HepG2 (cell line): ENCODE measurements around the gene YPEL4. TPM values are rescaled to one million over a fixed set of nuclear protein-coding genes. Genes with fewer than 3 reads are reported as not detected.

Experiments
- BATF2 ChIP-seq: sonication (generic); formaldehyde crosslinking; IDR thresholded peaks from 2 replicates; pipeline ENCODE4 v1.8.0; 2022; ENCODE audit warnings: mild to moderate bottlenecking, missing genetic modification reagents, moderate library complexity
- BRD4 ChIP-seq: sonication (generic); formaldehyde crosslinking; IDR thresholded peaks from 2 replicates; pipeline ENCODE4 v1.4.0; 2020; ENCODE audit warnings: missing genetic modification reagents
- CENPBD1 ChIP-seq: sonication (generic); formaldehyde crosslinking; IDR thresholded peaks from 2 replicates; pipeline ENCODE4 v1.8.0; 2022; ENCODE audit warnings: missing genetic modification reagents, low read depth, mild to moderate bottlenecking, borderline replicate concordance
- CREB3 ChIP-seq: sonication (generic); formaldehyde crosslinking; IDR thresholded peaks from 2 replicates; pipeline ENCODE4 v1.5.0; 2020; ENCODE audit warnings: missing genetic modification reagents
- GATA4 ChIP-seq: sonication (generic); IDR thresholded peaks from 2 replicates; pipeline ENCODE4 v1.6.1; 2016; ENCODE audit warnings: antibody characterized with exemption, low read depth, borderline replicate concordance
- HNRNPUL1 ChIP-seq: fragments of 200-400 bp; formaldehyde crosslinking; IDR thresholded peaks from 2 replicates; pipeline ENCODE4 v1.6.1; 2017; ENCODE audit warnings: low read depth, mild to moderate bottlenecking, low read length, moderate library complexity
- ISL2 ChIP-seq: sonication (generic); formaldehyde crosslinking; IDR thresholded peaks from 2 replicates; pipeline ENCODE4 v1.5.0; 2020; ENCODE audit warnings: missing genetic modification reagents
- KLF9 ChIP-seq: IDR thresholded peaks from 2 replicates; pipeline ENCODE4 v1.6.1; 2016; ENCODE audit warnings: low read depth
- MBNL3 ChIP-seq: fragments of 250-450 bp; sonication (Bioruptor Pico); conservative IDR thresholded peaks from 2 replicates; pipeline ENCODE4 v1.8.0; 2022; ENCODE audit warnings: mild to moderate bottlenecking, inconsistent platforms
- NFE2L1 ChIP-seq: sonication (generic); formaldehyde crosslinking; IDR thresholded peaks from 2 replicates; pipeline ENCODE4 v1.4.0; 2020; ENCODE audit warnings: missing genetic modification reagents, mild to moderate bottlenecking, borderline replicate concordance
- NR2C2 ChIP-seq: sonication (generic); formaldehyde crosslinking; IDR thresholded peaks from 2 replicates; pipeline ENCODE4 v1.4.0; 2020; ENCODE audit warnings: missing genetic modification reagents, mild to moderate bottlenecking, moderate library complexity, borderline replicate concordance
- PHF5A ChIP-seq: IDR thresholded peaks from one replicate; pipeline ENCODE4 v1.6.1; 2018; ENCODE audit warnings: low read depth, missing genetic modification reagents; ENCODE audit not compliant: unreplicated experiment
- PRDM4 ChIP-seq: sonication (generic); formaldehyde crosslinking; IDR thresholded peaks from 2 replicates; pipeline ENCODE4 v1.9.0; 2021; ENCODE audit warnings: missing genetic modification reagents, borderline replicate concordance
- RAD21 ChIP-seq: fragments of 450-650 bp; formaldehyde crosslinking; IDR thresholded peaks from 2 replicates; pipeline ENCODE4 v1.5.0; 2020; ENCODE audit warnings: mild to moderate bottlenecking
- SOX6 ChIP-seq, 2 experiments: fragments of 450-650 bp in 1 of 2; sonication (generic) in 1 of 2; formaldehyde crosslinking in 1 of 2; IDR thresholded peaks; 2 replicates each; pipeline versions ENCODE4 v1.4.0 to v1.6.1; 2017 to 2020; ENCODE audit warnings: antibody characterized with exemption in 1 of 2, mild to moderate bottlenecking in 1 of 2, missing genetic modification reagents in 1 of 2
- ZKSCAN1 ChIP-seq: fragments of 150-350 bp; IDR thresholded peaks from 2 replicates; pipeline ENCODE4 v1.6.1; 2014; ENCODE audit warnings: low read length
- ZNF235 ChIP-seq: sonication (generic); formaldehyde crosslinking; IDR thresholded peaks from 2 replicates; pipeline ENCODE4 v1.8.1; 2023; ENCODE audit warnings: mild to moderate bottlenecking, missing genetic modification reagents, borderline replicate concordance
- ZNF281 ChIP-seq: sonication (generic); formaldehyde crosslinking; IDR thresholded peaks from 2 replicates; pipeline ENCODE4 v1.4.0; 2020; ENCODE audit warnings: missing genetic modification reagents, borderline replicate concordance
- ZNF317 ChIP-seq: sonication (generic); formaldehyde crosslinking; IDR thresholded peaks from 2 replicates; pipeline ENCODE4 v1.5.0; 2020; ENCODE audit warnings: mild to moderate bottlenecking, missing genetic modification reagents
- ZNF414 ChIP-seq: sonication (generic); formaldehyde crosslinking; IDR thresholded peaks from 2 replicates; pipeline ENCODE4 v1.5.0; 2020; ENCODE audit warnings: missing genetic modification reagents
- ZNF552 ChIP-seq: sonication (generic); formaldehyde crosslinking; IDR thresholded peaks from 2 replicates; pipeline ENCODE4 v1.9.0; 2022; ENCODE audit warnings: missing genetic modification reagents, mild to moderate bottlenecking, borderline replicate concordance
- ZNF777 ChIP-seq: sonication (generic); formaldehyde crosslinking; IDR thresholded peaks from 2 replicates; pipeline ENCODE4 v1.4.0; 2020; ENCODE audit warnings: missing genetic modification reagents
- polyA plus RNA-seq, 8 experiments: library from polyadenylated mRNA; depleted of rRNA in 3 of 8; stranded (reverse) in 7 of 8; unstranded in 1 of 8; fragments of >200 nt; fragmentation: Illumina TruSeq in 4 of 8; extraction: Trizol in 4 of 8; gene quantifications; 2 replicates each; pipeline versions ENCODE4 v1.2.1 to v1.2.3, GENCODE V29; 2011 to 2016; ENCODE audit warnings: low read depth in 4 of 8, missing spikeins in 1 of 8, mixed read lengths in 1 of 8; ENCODE audit not compliant: insufficient read depth in 1 of 8
- total RNA-seq, 5 experiments: library from RNA; depleted of rRNA; stranded (reverse); fragments of >200 nt; fragmentation: Illumina TruSeq; extraction: Trizol; gene quantifications; 2 replicates each; pipeline ENCODE4 v1.2.3, GENCODE V29; 2016; ENCODE audit warnings: low read depth in 1 of 5

Gene YPEL4
- total and polyA plus RNA-seq, 2 of the 13 experiments (the other 11 are each of a cell fraction or from before 2014, with no cell fraction given): 0.04 TPM; not detected in 1

- no peak for TF ChIP-seq BATF2 (CRISPR knock-in tag)
- TF ChIP-seq CREB3: peak; percentile 57; the same call in 1 of the 2 replicates
- no peak for TF ChIP-seq ZNF777 (CRISPR knock-in tag)
- TF ChIP-seq ZKSCAN1: 0 out of 2 replicates have a peak, but pooled peaks have one; percentile 76
- 0 out of 2 replicates have a peak, but pooled peaks have one; percentile 7 for TF ChIP-seq ZNF235 (CRISPR knock-in tag)
- TF ChIP-seq BRD4: no peak
- no peak for TF ChIP-seq NR2C2 (CRISPR knock-in tag)
- no peak for TF ChIP-seq ZNF414 (CRISPR knock-in tag)
- TF ChIP-seq MBNL3 (CRISPR knock-in tag): no peak
- TF ChIP-seq GATA4: no peak
- TF ChIP-seq ISL2 (CRISPR knock-in tag): peak; percentile 66; the same call in 1 of the 2 replicates
- no peak for TF ChIP-seq PHF5A (CRISPR knock-in tag)
- 0 out of 2 replicates have a peak, but pooled peaks have one; percentile 16 for TF ChIP-seq NFE2L1 (CRISPR knock-in tag)
- TF ChIP-seq ZNF317 (CRISPR knock-in tag): no peak
- no peak for TF ChIP-seq HNRNPUL1
- TF ChIP-seq PRDM4 (CRISPR knock-in tag): no peak
- TF ChIP-seq ZNF281 (CRISPR knock-in tag): no peak
- TF ChIP-seq RAD21 (CRISPR knock-in tag): peak; percentile 31; the same call in 1 of the 2 replicates
- no peak for TF ChIP-seq SOX6 (IDR thresholded peaks at IDR 0.05)
- TF ChIP-seq SOX6 (CRISPR knock-in tag; IDR thresholded peaks at IDR 0.05): no peak
- no peak for TF ChIP-seq KLF9 (CRISPR knock-in tag)
- TF ChIP-seq CENPBD1 (CRISPR knock-in tag): no peak
- no peak for TF ChIP-seq ZNF552 (CRISPR knock-in tag)
Observed at GRCh38 chr11:57667117-57667735, 17.5 kb upstream of the YPEL4 start (continued).
